ENCODE measurements around the gene PRDM16.

PRDM16 gene

GRCh38 chr1:3180915-3181314 lies 111.9 kb downstream of the PRDM16 start:
- DNase-seq (ENCODE audit: low read depth in 2 of 2): no peak

- no peak for DNase-seq (ENCODE audit: low read depth in 2 of 2)
These were observed 113.0 kb downstream of the PRDM16 start for GRCh38 chr1:3181956-3182355.

- no peak for DNase-seq (ENCODE audit: low read depth in 2 of 2)
These were observed 114.4 kb downstream of the PRDM16 start for GRCh38 chr1:3183411-3183810.

- DNase-seq (ENCODE audit: low read depth in 2 of 2): no peak
These were observed 114.8 kb downstream of the PRDM16 start for GRCh38 chr1:3183813-3184212.

GRCh38 chr1:3184666-3185065 lies 115.7 kb downstream of the PRDM16 start:
- DNase-seq (ENCODE audit: low read depth in 2 of 2): no peak

GRCh38 chr1:3185896-3186525 lies 117.0 kb downstream of the PRDM16 start:
- DNase-seq (ENCODE audit: low read depth in 2 of 2): no peak

- DNase-seq (ENCODE audit: low read depth in 2 of 2): no peak
These were observed 117.5 kb downstream of the PRDM16 start for GRCh38 chr1:3186526-3186921.

GRCh38 chr1:3187415-3188149 lies 118.6 kb downstream of the PRDM16 start:
- DNase-seq (ENCODE audit: low read depth in 2 of 2): no peak

- no peak for DNase-seq (ENCODE audit: low read depth in 2 of 2)
These were observed 119.4 kb downstream of the PRDM16 start for GRCh38 chr1:3188150-3188971.

- DNase-seq (ENCODE audit: low read depth in 2 of 2): no peak
These were observed 121.4 kb downstream of the PRDM16 start for GRCh38 chr1:3190256-3191041.

GRCh38 chr1:3192361-3192760 lies 123.4 kb downstream of the PRDM16 start:
- DNase-seq (ENCODE audit: low read depth in 2 of 2): no peak

- DNase-seq (ENCODE audit: low read depth in 2 of 2): no peak
These were observed 123.8 kb downstream of the PRDM16 start for GRCh38 chr1:3192825-3193224.

- no peak for DNase-seq (ENCODE audit: low read depth in 2 of 2)
These were observed 124.8 kb downstream of the PRDM16 start for GRCh38 chr1:3193811-3194210.

GRCh38 chr1:3194760-3195479 lies 125.9 kb downstream of the PRDM16 start:
- no peak for DNase-seq (ENCODE audit: low read depth in 2 of 2)

GRCh38 chr1:3195480-3195815 lies 126.4 kb downstream of the PRDM16 start:
- DNase-seq (ENCODE audit: low read depth in 2 of 2): no peak

GRCh38 chr1:3195966-3196515 lies 127.0 kb downstream of the PRDM16 start:
- no peak for DNase-seq (ENCODE audit: low read depth in 2 of 2)

GRCh38 chr1:3196577-3197245 lies 127.7 kb downstream of the PRDM16 start:
- DNase-seq (ENCODE audit: low read depth in 2 of 2): no peak

- DNase-seq (ENCODE audit: low read depth in 2 of 2): no peak
These were observed 128.8 kb downstream of the PRDM16 start for GRCh38 chr1:3197781-3198316.

GRCh38 chr1:3198371-3199271 lies 129.6 kb downstream of the PRDM16 start:
- no peak for DNase-seq (ENCODE audit: low read depth in 2 of 2)

Measured in activated CD4-positive, alpha-beta T cell treated with anti-CD3 and anti-CD28 coated beads for 24 hours (primary cell).